ENCODE results near the gene KIF6.

Gene KIF6

GRCh38 chr6:39407446-39407993 lies 317.7 kb downstream of the KIF6 start:
- DNase-seq: no peak

- DNase-seq: no peak
These were observed 320.9 kb downstream of the KIF6 start for GRCh38 chr6:39404312-39404711.

GRCh38 chr6:39403304-39403703 lies 321.9 kb downstream of the KIF6 start:
- DNase-seq: no peak

- no peak for DNase-seq
These were observed 322.9 kb downstream of the KIF6 start for GRCh38 chr6:39402239-39402751.

- DNase-seq: no peak
These were observed 323.8 kb downstream of the KIF6 start for GRCh38 chr6:39401376-39401775.

- no peak for DNase-seq
These were observed 325.2 kb downstream of the KIF6 start for GRCh38 chr6:39400026-39400425.

GRCh38 chr6:39396854-39397253 lies 328.4 kb downstream of the KIF6 start:
- no peak for DNase-seq

- no peak for DNase-seq
These were observed 332.1 kb downstream of the KIF6 start for GRCh38 chr6:39393075-39393474.

GRCh38 chr6:39391182-39391581 lies 334.0 kb downstream of the KIF6 start:
- DNase-seq: no peak

GRCh38 chr6:39389484-39389767 lies 335.8 kb downstream of the KIF6 start:
- DNase-seq: no peak

GRCh38 chr6:39388606-39389483 lies 336.4 kb downstream of the KIF6 start:
- DNase-seq: no peak

- DNase-seq: no peak
These were observed 337.4 kb downstream of the KIF6 start for GRCh38 chr6:39387785-39388184.

- DNase-seq: no peak
These were observed 338.7 kb downstream of the KIF6 start for GRCh38 chr6:39386487-39386886.

- DNase-seq: no peak
These were observed 343.6 kb downstream of the KIF6 start for GRCh38 chr6:39381550-39382140.

- no peak for DNase-seq
These were observed 344.2 kb downstream of the KIF6 start for GRCh38 chr6:39380837-39381549.

GRCh38 chr6:39378960-39379425 lies 346.2 kb downstream of the KIF6 start:
- DNase-seq: no peak

- DNase-seq: no peak
These were observed 346.8 kb downstream of the KIF6 start for GRCh38 chr6:39378175-39378959.

GRCh38 chr6:39377539-39377950 lies 347.7 kb downstream of the KIF6 start:
- no peak for DNase-seq

GRCh38 chr6:39375405-39375804 lies 349.8 kb downstream of the KIF6 start:
- no peak for DNase-seq

- no peak for DNase-seq
These were observed 354.8 kb downstream of the KIF6 start for GRCh38 chr6:39370390-39370789.

- DNase-seq: no peak
These were observed 355.2 kb downstream of the KIF6 start for GRCh38 chr6:39369987-39370386.

- DNase-seq: no peak
These were observed 357.5 kb downstream of the KIF6 start for GRCh38 chr6:39367700-39368099.
